NCI-H1092 (cell line): ENCODE results near the gene CNIH3.

ENCODE experiments used
- DNase-seq: peaks from one replicate; lab custom pipeline; 2025; lab: John Stamatoyannopoulos, UW

Gene CNIH3

GRCh38 chr1:224616756-224617409 lies 766 bp downstream of the CNIH3 start:
- DNase-seq: no peak

DNA sequence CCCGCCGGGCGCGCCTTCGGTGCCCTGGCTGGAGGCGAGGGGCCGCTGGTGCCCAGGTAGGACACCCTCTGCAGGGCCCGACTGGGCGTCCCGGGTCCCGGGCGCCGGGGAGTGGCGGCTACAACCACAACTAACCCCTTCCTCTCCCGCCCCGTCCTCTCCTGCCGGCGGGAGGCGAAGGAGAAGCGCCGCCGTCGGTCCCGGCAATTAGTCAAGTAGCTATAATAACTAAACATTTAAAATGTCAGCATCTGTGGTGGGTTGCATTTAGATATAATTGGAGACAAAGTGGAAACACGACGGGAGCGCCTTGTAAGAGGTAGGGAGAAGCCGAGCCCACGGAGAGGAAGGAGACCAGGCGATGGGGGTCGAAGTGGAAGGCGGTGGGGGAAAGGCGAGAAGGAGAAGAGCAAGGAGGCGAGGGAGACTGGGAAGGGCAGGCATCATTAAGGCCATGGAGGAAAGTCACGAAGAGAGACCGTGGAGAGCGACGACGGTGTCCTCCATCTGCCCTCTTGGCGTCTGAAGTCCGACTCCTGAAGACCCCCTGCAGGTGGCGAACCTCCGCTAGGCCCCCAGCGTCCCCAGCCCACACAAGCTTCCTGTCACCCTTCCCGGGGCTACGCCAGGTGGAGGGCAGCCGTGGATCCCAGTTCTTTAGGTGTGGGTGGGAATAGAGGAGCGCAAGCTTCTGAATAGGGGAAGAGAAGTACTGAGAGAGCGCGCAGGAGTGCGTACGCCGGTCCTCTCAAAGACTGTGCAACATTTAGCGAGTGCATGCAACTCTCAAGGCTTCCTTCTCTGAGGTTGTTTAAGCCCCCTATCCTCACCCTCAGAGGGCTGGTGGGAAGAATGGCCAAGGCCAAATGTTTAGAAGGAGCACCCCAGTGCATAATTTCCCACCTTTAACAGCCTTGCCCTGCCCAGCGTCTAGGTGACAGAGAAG lies 1.6 kb downstream of the CNIH3 start:
- DNase-seq: no peak

DNA sequence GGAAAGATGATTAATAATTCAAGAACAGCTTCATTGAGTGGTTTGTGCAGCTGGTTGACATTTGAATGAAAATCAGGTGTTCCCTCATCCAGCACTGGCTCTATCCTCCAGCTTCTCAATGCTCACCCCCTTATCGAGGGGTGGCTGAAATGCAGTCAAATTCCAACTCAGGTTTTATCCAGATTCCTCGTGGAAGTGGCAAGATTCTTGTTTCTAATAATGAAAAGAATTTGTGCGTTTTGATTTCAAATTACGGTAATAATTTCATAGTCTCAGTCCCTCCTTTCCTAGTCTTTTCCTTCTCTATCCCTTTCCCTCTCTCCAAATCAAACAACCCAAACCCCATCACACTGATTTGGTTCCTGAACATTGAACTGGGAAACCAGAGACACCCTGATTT lies 3.1 kb downstream of the CNIH3 start:
- DNase-seq: no peak

DNA sequence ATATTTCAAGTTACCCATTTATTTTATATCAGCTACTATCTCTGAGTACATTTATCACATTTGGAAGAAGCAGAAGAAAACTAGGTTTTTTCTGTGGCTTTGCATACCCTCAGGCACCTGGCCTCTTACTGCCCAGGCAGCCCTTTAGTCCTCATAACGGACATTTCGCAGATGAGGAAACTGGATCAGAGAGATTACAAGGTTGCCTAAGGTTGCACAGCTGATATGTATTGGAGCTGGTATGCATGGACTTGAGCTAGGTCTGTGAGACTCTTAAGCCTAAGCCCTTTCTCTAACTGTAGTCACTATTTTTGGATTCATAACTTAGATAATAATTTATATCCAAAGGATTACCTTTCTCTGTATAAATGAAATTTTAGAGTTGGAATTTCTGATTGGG lies 4.0 kb downstream of the CNIH3 start:
- no peak for DNase-seq

DNA sequence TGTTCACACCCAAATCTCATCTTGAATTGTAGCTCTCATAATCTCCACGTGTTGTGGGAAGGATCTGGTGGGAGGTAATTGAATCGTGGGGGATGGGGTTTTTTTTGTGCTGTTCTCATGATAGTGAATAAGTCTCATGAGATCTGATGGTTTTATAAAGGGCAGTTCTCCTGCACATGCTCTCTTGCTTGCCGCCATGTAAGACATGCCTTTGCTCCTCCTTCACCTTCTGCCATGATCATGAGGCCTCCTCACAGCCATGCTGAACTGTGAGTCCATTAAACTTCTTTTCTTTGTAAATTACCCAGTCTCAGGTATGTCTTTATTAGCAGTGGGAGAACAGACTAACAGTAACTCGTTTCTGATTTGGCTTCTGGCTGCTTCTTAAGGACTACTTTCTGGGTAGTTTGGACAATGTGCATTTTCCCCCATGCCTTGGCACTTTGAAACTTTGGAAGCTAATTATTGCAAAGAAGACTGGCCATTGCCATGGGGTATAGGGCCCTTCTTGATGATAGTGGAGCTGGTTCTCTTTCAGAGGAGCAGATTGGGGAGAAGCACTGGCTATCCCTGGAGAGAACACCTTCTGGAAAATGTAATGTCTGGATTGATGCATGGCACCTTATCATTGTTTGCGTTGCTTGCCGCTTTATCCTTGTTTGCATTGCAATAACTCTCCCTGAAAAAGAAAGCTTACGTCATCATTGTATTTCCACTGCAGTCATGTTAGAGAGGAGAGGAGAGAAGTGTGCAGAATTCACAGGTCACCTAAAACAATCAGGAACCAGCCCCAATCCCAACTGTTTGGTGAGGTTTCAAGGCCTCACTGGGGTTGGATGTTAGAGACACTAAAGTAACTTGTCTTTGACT lies 5.9 kb downstream of the CNIH3 start:
- DNase-seq: no peak

DNA sequence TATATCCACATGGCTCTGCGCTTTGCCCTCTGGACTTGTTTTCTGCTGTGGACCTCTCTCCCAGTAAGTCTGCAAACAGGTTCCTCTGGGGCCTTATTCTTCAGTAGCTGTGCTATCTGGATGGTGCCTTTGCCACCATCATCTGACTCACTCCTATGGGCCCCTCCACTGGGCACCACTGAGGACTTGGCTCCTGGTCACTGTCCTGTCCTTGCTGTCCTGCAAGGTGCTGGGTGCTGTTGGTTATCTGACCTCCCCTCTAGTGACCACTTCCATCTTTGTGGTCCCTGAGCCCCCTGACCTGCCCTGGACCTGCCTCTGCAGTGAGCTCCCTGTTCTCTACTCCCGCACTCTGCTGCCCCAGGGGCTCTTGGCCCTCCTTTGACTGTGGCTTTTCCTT lies 6.7 kb downstream of the CNIH3 start:
- no peak for DNase-seq

DNA sequence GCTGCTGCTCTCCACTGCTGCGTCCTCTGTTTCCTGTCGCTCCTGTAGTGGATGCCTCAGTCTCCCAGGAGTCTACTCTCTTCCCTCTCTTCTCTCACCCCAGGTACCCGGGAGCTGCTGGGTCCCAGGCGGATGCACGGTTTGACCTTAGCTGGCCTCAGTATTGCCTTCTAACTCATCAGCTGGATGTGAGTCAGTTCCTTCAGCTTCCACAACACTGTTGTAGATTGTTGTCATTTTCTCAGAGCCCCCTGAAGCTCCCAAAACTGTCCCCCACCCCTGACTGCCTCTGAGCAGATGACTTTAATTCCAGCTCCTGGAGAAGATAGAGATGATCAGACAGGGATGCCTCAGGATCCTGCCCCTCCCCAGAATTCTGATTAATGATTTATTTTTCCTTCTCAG lies 7.2 kb downstream of the CNIH3 start:
- DNase-seq: no peak

DNA sequence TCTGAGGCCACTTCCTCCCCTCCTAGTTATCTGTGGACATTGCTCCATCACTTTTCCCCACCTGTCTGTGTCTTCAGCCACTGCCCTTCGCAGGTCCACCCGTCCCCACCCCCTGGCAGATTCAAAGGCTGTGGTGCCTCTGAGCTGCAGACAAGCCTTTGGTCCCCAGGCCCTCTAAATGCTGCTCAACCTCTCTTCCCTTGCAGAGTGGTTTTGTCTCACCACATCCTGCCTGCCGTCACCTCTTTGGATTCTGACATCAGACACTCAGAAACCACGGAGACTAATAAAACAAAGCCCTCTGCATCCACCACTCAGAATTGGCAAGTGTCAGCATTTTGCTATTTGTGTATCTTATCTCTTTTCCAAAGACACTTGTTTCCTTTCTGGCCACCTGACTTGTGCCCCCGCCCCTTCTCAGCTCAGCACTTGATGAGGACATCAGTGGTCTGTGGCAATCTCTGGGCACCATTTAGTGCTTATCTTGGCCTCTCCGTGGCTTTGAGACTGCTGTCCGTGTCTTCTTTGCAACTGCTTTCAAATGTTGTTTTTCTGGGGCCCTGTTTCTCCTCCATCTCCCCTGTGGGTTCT lies 7.7 kb downstream of the CNIH3 start:
- no peak for DNase-seq

GRCh38 chr1:224624432-224624831 lies 8.3 kb downstream of the CNIH3 start:
- DNase-seq: no peak

DNA sequence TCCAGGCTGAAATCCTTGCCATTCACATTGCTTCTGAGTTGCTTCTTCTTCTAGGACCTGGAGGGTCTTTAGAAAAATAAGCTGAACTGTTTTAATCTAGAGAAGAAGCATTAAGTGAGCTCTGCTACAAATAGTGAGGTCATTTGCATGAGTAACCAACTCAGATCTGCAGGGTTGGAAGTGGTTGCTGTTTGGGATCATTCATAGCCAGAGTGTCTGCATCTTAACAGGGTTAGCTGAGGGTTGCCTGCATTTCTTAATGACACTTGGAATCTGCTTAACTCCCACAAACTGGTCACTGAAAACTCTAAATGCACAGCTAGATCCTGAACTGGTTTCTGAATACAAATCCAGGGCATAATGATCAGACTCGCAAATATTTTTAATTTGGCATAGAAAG lies 9.9 kb downstream of the CNIH3 start:
- DNase-seq: no peak

GRCh38 chr1:224629965-224630364 lies 13.8 kb downstream of the CNIH3 start:
- no peak for DNase-seq

DNA sequence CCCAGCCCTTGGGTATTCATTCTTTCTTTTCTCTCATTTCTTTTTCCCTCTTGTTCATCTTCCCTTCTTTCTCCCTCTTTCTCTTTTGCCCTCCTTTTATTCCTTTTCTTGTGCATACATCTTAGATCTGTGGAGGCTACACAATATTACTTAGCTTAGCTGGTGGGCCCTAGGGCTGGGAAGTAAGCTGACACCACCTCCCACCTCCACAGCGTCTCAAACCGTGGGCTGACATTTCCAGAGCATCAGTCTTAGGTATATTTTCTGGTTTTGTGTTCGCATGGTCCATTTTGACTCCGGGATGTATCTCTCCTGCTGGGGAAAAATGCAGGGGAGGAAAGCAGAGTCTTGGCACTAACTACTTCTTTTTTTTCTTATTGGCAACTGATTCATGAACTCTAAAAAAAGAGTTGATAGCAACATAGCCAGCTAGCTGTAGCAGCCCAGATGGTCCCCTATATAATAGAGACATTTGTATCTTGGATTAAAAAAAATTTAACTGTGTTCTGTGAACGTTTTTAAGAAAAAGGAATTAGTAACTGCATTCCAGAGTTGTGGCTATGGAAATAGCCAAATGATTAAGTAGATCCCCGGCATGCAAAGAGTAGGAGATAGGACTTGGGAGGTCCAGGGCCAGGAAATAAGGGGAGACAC lies 15.5 kb downstream of the CNIH3 start:
- no peak for DNase-seq

DNA sequence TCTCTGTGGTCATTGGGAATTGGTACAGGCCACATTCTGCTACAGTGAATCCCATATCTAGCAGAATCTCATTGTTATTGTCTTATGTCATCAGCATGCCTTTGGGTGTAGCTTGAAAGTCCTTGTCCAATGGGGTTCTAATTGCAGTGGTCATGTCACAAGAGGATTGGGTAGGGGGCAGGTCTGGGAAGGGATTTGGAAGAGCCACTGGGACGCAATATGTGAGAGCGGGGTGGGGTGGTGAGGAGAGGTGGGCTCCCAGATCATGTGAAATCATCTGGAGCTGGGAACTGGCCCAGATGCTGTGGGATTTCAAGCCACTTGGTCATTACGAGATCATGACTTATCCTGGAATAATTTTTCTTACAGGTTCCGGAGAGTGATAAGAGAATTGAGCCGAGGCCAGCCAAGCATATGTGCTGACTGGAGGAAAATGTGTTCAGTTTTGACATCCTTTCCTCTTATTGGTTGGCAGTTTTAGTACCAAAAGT lies 16.3 kb downstream of the CNIH3 start:
- DNase-seq: no peak

GRCh38 chr1:224632921-224633321 lies 16.8 kb downstream of the CNIH3 start:
- DNase-seq: no peak

- DNase-seq: no peak
Observed at GRCh38 chr1:224635356-224635755, 19.2 kb downstream of the CNIH3 start.

GRCh38 chr1:224637515-224637914 lies 21.4 kb downstream of the CNIH3 start:
- no peak for DNase-seq

- no peak for DNase-seq
Observed at GRCh38 chr1:224637936-224638335, 21.8 kb downstream of the CNIH3 start.

GRCh38 chr1:224639426-224639975 lies 23.4 kb downstream of the CNIH3 start:
- DNase-seq: no peak

GRCh38 chr1:224640018-224640417 lies 23.9 kb downstream of the CNIH3 start:
- DNase-seq: no peak

DNA sequence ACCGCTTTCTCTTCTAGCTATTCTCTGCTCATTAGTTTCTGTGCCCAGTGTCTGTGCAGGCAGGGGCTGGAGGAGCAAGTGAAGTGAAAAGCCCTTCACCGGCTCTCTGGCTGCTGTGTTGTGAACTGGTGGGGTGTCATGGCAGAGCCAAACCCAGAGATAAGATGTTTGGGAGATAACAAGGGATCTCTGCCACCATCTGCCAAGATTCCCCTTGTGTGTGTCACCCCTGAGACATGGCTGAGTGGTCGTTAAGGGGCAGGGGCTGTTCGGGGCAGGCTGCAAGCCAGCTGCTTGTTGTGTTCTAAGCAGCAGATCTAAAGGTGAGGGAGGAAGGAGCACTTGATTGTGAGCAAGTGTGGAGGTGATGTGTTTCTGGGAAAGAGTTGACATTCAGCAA lies 24.5 kb downstream of the CNIH3 start:
- no peak for DNase-seq

GRCh38 chr1:224641030-224641429 lies 24.9 kb downstream of the CNIH3 start:
- DNase-seq: no peak
